ENCODE measurements around the gene APBA2.
A peak's percentile ranks its signal among the peaks of the same experiment; 100 is the strongest.

Gene APBA2

DNA sequence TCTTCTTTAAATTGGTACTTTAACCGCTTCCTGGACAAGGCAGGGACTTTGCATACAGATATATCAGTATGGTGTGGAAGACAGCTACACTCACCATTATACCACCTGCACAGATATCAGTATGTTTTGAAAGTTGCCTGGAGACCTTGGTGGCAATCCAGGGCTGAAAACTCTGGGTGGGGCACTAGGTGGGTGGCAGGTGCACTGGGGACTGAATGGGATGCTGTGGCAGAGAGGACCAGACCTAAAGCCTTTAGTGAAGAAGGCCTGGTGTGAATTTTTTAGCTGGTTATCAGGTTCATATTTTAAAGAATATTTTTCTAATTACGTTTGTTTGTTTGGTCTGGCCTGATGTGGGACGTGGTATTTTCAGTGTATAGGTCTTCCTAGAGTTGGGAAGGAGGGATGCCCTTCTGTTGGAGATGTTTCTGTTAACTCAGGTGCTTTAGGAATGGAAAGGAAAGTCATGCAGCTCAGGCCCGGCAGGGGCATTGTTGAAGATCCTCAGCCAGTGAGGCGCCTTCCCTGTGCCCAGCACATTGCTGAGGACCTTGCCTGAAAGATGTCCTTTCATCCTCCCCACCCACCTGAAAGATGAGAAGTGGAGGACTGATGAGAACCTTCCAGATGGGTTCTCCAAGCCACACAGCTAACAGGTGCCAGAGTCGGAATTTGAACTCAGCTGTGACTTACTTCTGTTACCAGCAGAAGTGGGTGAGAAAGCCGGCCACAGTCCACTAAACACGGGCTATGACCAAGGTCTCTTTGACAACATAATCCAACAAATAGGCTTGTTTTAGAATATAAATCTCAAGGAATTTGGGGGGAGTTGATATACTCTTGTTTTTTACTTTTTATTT lies 77.3 kb downstream of the APBA2 start:
- Histone ChIP-seq H3K79me1 (replicated peaks; ENCODE audit: low read length, poor library complexity, severe bottlenecking) (peaks cover 4% of the 10 kb centered on the region), H3K14ac (ENCODE audit: low read length in 2 of 2) (no peak overlapping the region), H2BK5ac (ENCODE audit: low read depth, low read length, poor library complexity, severe bottlenecking) (no peak overlapping the region), H3K18ac (ENCODE audit: low read depth in 1 of 2, low read length in 2 of 2) (peak overlapping the region in 1 of 2 experiments; percentile 5), H3K4me2 (ENCODE audit: low read length, poor library complexity, severe bottlenecking) (no peak overlapping the region), H3K23ac (ENCODE audit: low read length in 2 of 2) (no peak overlapping the region), H2BK120ac (ENCODE audit: low read depth, low read length) (no peak overlapping the region), H3K36me3 (ENCODE audit: control insufficient read depth in 1 of 2, insufficient read depth in 2 of 2, low read depth in 1 of 2, low read length in 2 of 2) (no peaks in the 10 kb centered on the region), H3K27ac (ENCODE audit: low read length, poor library complexity, severe bottlenecking) (no peak overlapping the region), H4K91ac (ENCODE audit: low read length) (no peak overlapping the region), H4K8ac (ENCODE audit: low read length) (no peak overlapping the region), H2BK15ac (ENCODE audit: low read depth, poor library complexity, severe bottlenecking) (no peak overlapping the region), H2BK12ac (ENCODE audit: low read length in 2 of 2) (no peak overlapping the region), H3K9ac (ENCODE audit: low read length) (no peak overlapping the region), H3K4me1 (ENCODE audit: control insufficient read depth, insufficient read depth, low read depth, low read length) (peaks cover 4% of the 10 kb centered on the region), H2AK5ac (ENCODE audit: low read length, severe bottlenecking) (no peak overlapping the region), H3K27me3 (ENCODE audit: control insufficient read depth in 1 of 2, insufficient read depth in 1 of 2, low read length in 2 of 2) (no peaks in the 10 kb centered on the region), H3K4me3 (ENCODE audit: insufficient read depth in 1 of 2, low read depth in 1 of 2, low read length in 2 of 2) (no peak overlapping the region), H3K9me3 (ENCODE audit: control insufficient read depth, low read length) (no peaks in the 10 kb centered on the region), H2AFZ (ENCODE audit: low read depth, low read length) (no peak overlapping the region), H3K4ac (ENCODE audit: low read depth in 1 of 2, low read length in 2 of 2) (no peak overlapping the region)
- over 99% methylated on average over 5 of the region's 8 CpGs for WGBS
- DNase-seq: no peak

DNA sequence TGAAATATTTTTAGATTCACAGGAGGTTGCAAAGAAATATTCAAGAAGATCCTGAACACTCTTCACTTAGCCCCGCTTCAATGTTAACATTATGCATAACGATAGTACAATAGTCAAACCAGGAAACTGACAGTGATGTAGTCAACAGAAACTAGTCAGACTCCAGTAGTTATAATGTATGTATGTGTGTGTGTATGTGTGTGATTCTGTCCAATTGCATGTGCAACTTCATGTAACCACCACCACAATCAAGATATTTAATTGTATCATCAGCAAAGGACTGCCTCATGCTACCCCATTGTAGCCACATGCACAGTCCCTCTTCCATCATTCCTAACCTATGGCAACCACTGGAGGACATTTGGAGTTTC lies 77.9 kb downstream of the APBA2 start:
- Histone ChIP-seq H2BK120ac (ENCODE audit: low read depth, low read length) (no peak overlapping the region), H2AFZ (ENCODE audit: low read depth, low read length) (no peak overlapping the region), H3K4me3 (ENCODE audit: insufficient read depth in 1 of 2, low read depth in 1 of 2, low read length in 2 of 2) (no peak overlapping the region), H2BK5ac (ENCODE audit: low read depth, low read length, poor library complexity, severe bottlenecking) (no peak overlapping the region), H4K8ac (ENCODE audit: low read length) (no peak overlapping the region), H3K23ac (ENCODE audit: low read length in 2 of 2) (no peak overlapping the region), H4K91ac (ENCODE audit: low read length) (no peak overlapping the region), H3K4me2 (ENCODE audit: low read length, poor library complexity, severe bottlenecking) (no peak overlapping the region), H3K27ac (ENCODE audit: low read length, poor library complexity, severe bottlenecking) (no peak overlapping the region), H3K14ac (ENCODE audit: low read length in 2 of 2) (no peak overlapping the region), H2BK15ac (ENCODE audit: low read depth, poor library complexity, severe bottlenecking) (no peak overlapping the region), H3K36me3 (ENCODE audit: control insufficient read depth in 1 of 2, insufficient read depth in 2 of 2, low read depth in 1 of 2, low read length in 2 of 2) (no peaks in the 10 kb centered on the region), H2AK5ac (ENCODE audit: low read length, severe bottlenecking) (no peak overlapping the region), H3K9me3 (ENCODE audit: control insufficient read depth, low read length) (no peaks in the 10 kb centered on the region), H3K79me1 (replicated peaks; ENCODE audit: low read length, poor library complexity, severe bottlenecking) (peaks cover 4% of the 10 kb centered on the region), H3K4ac (ENCODE audit: low read depth in 1 of 2, low read length in 2 of 2) (no peak overlapping the region), H3K27me3 (ENCODE audit: control insufficient read depth in 1 of 2, insufficient read depth in 1 of 2, low read length in 2 of 2) (no peaks in the 10 kb centered on the region), H2BK12ac (ENCODE audit: low read length in 2 of 2) (peak overlapping the region in 1 of 2 experiments; percentile 33), H3K9ac (ENCODE audit: low read length) (no peak overlapping the region), H3K18ac (ENCODE audit: low read depth in 1 of 2, low read length in 2 of 2) (no peak overlapping the region), H3K4me1 (ENCODE audit: control insufficient read depth, insufficient read depth, low read depth, low read length) (peaks cover 4% of the 10 kb centered on the region)
- WGBS: no CpG with 5 or more reads among the region's 2 CpGs
- no peak for DNase-seq

DNA sequence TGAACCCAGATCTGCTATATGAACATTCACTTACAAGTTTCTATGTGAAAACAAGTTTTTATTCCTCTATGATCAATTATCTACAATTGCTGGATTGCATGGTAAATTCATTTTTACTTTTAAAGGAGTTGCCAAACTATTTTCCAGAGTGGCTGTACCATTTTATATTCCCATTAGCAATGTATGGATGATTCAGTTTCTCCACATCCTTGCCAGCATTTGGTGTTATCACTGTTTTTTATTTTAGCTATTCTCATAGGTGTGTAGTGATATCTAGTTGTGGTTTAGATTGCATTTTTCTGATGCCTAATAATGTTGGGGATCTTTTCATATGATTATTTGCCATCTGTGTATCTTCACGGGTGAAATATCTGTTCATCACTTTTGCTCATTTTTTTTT lies 78.3 kb downstream of the APBA2 start:
- H3K36me3 ChIP-seq (ENCODE audit: control insufficient read depth in 1 of 2, insufficient read depth in 2 of 2, low read depth in 1 of 2, low read length in 2 of 2): no peaks in the 10 kb centered on the region
- DNase-seq: no peak
- H3K4ac ChIP-seq (ENCODE audit: low read depth in 1 of 2, low read length in 2 of 2): no peak overlapping the region
- H3K79me1 ChIP-seq (replicated peaks; ENCODE audit: low read length, poor library complexity, severe bottlenecking): peaks cover 4% of the 10 kb centered on the region
- H3K9me3 ChIP-seq (ENCODE audit: control insufficient read depth, low read length): no peaks in the 10 kb centered on the region
- H3K14ac ChIP-seq (ENCODE audit: low read length in 2 of 2): no peak overlapping the region
- H3K4me1 ChIP-seq (ENCODE audit: control insufficient read depth, insufficient read depth, low read depth, low read length): peaks cover 4% of the 10 kb centered on the region
- no peak overlapping the region for H3K18ac ChIP-seq (ENCODE audit: low read depth in 1 of 2, low read length in 2 of 2)
- no peak overlapping the region for H3K4me2 ChIP-seq (ENCODE audit: low read length, poor library complexity, severe bottlenecking)
- H3K9ac ChIP-seq (ENCODE audit: low read length): no peak overlapping the region
- no peak overlapping the region for H2BK15ac ChIP-seq (ENCODE audit: low read depth, poor library complexity, severe bottlenecking)
- 100% methylated on average over 1 of the region's 1 CpG for WGBS
- H2BK120ac ChIP-seq (ENCODE audit: low read depth, low read length): no peak overlapping the region
- H4K91ac ChIP-seq (ENCODE audit: low read length): no peak overlapping the region
- no peak overlapping the region for H2BK5ac ChIP-seq (ENCODE audit: low read depth, low read length, poor library complexity, severe bottlenecking)
- no peak overlapping the region for H2AK5ac ChIP-seq (ENCODE audit: low read length, severe bottlenecking)
- no peak overlapping the region for H4K8ac ChIP-seq (ENCODE audit: low read length)
- H2AFZ ChIP-seq (ENCODE audit: low read depth, low read length): no peak overlapping the region
- H2BK12ac ChIP-seq (ENCODE audit: low read length in 2 of 2): peak overlapping the region in 1 of 2 experiments; percentile 33
- H3K27me3 ChIP-seq (ENCODE audit: control insufficient read depth in 1 of 2, insufficient read depth in 1 of 2, low read length in 2 of 2): no peaks in the 10 kb centered on the region
- H3K27ac ChIP-seq (ENCODE audit: low read length, poor library complexity, severe bottlenecking): no peak overlapping the region
- no peak overlapping the region for H3K23ac ChIP-seq (ENCODE audit: low read length in 2 of 2)
- no peak overlapping the region for H3K4me3 ChIP-seq (ENCODE audit: insufficient read depth in 1 of 2, low read depth in 1 of 2, low read length in 2 of 2)

DNA sequence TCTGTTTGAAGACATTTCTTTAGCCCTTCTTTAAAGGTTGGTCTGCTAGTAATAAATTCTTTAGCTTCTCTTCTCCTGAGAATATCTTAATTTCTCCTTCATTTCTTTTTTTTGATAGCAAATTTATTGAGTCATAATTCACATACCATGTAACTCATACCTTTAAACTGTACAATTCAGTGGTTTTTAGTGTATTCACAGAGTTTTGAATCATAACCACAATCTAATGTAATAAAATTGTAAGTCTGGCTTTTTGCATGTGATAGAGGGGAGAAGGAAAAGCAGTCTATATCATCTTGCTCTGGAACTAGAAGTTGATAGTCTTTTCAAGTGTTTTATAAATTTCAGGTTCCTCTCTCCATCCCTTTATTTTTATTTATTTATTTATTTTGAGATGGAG lies 81.3 kb downstream of the APBA2 start:
- Histone ChIP-seq H3K4me2 (ENCODE audit: low read length, poor library complexity, severe bottlenecking) (no peak overlapping the region), H4K8ac (ENCODE audit: low read length) (no peak overlapping the region), H3K23ac (ENCODE audit: low read length in 2 of 2) (no peak overlapping the region), H3K9ac (ENCODE audit: low read length) (no peak overlapping the region), H2AK5ac (ENCODE audit: low read length, severe bottlenecking) (no peak overlapping the region), H3K14ac (ENCODE audit: low read length in 2 of 2) (no peak overlapping the region), H4K91ac (ENCODE audit: low read length) (no peak overlapping the region), H2BK12ac (ENCODE audit: low read length in 2 of 2) (no peak overlapping the region), H2BK15ac (ENCODE audit: low read depth, poor library complexity, severe bottlenecking) (no peak overlapping the region), H3K36me3 (ENCODE audit: control insufficient read depth in 1 of 2, insufficient read depth in 2 of 2, low read depth in 1 of 2, low read length in 2 of 2) (no peaks in the 10 kb centered on the region), H3K9me3 (ENCODE audit: control insufficient read depth, low read length) (no peaks in the 10 kb centered on the region), H2BK120ac (ENCODE audit: low read depth, low read length) (no peak overlapping the region), H3K4ac (ENCODE audit: low read depth in 1 of 2, low read length in 2 of 2) (no peak overlapping the region), H2BK5ac (ENCODE audit: low read depth, low read length, poor library complexity, severe bottlenecking) (no peak overlapping the region), H3K79me1 (replicated peaks; ENCODE audit: low read length, poor library complexity, severe bottlenecking) (peaks cover 2% of the 10 kb centered on the region), H3K27ac (ENCODE audit: low read length, poor library complexity, severe bottlenecking) (no peak overlapping the region), H3K4me3 (ENCODE audit: insufficient read depth in 1 of 2, low read depth in 1 of 2, low read length in 2 of 2) (no peak overlapping the region), H2AFZ (ENCODE audit: low read depth, low read length) (no peak overlapping the region), H3K18ac (ENCODE audit: low read depth in 1 of 2, low read length in 2 of 2) (no peak overlapping the region), H3K4me1 (ENCODE audit: control insufficient read depth, insufficient read depth, low read depth, low read length) (peaks cover 4% of the 10 kb centered on the region), H3K27me3 (ENCODE audit: control insufficient read depth in 1 of 2, insufficient read depth in 1 of 2, low read length in 2 of 2) (no peaks in the 10 kb centered on the region)
- no peak for DNase-seq
